GM23338 (cell line): ENCODE measurements around the gene IGSF8. TPM values are rescaled to one million over a fixed set of nuclear protein-coding genes. Genes with fewer than 3 reads are reported as not detected.

Experiments used
- ATAC-seq: fragments of 200-7000 bp; cut with Tn5 transposase; 3 replicates; pipeline ENCODE4 v1.9.1; 2020
- DNase-seq: peaks from one replicate; pipeline ENCODE4 v3.0.0-alpha.2; 2015; ENCODE audit warnings: low spot score
- H2AFZ ChIP-seq: fragments of 200-600 bp; sonication (generic); 2 replicates; pipeline ENCODE4 v1.8.0; 2016; ENCODE audit warnings: antibody characterized with exemption, mild to moderate bottlenecking, moderate library complexity
- H3F3A ChIP-seq: fragments of 200-600 bp; sonication (generic); replicated peaks from 2 replicates; pipeline ENCODE4 v1.8.0; 2017; ENCODE audit warnings: antibody characterized with exemption, mixed run types, low read depth
- H3K27ac ChIP-seq: fragments of 200-600 bp; sonication (generic); 2 replicates; pipeline ENCODE4 v1.6.1; 2016; ENCODE audit warnings: low read depth
- H3K27me3 ChIP-seq: fragments of 200-600 bp; sonication (generic); 2 replicates; pipeline ENCODE4 v1.8.0; 2016; ENCODE audit warnings: mild to moderate bottlenecking, mixed run types, moderate library complexity; ENCODE audit not compliant: insufficient read depth
- H3K36me3 ChIP-seq: fragments of 200-600 bp; sonication (generic); 2 replicates; pipeline ENCODE4 v1.8.0; 2016; ENCODE audit warnings: mild to moderate bottlenecking; ENCODE audit not compliant: insufficient read depth
- H3K4me1 ChIP-seq: fragments of 200-600 bp; sonication (generic); 2 replicates; pipeline ENCODE4 v1.8.0; 2016; ENCODE audit warnings: mild to moderate bottlenecking, moderate library complexity; ENCODE audit not compliant: insufficient read depth
- H3K4me2 ChIP-seq: fragments of 200-600 bp; sonication (generic); 2 replicates; pipeline ENCODE4 v1.7.1; 2017; ENCODE audit warnings: mixed run types
- H3K4me3 ChIP-seq: fragments of 200-600 bp; sonication (generic); 2 replicates; pipeline ENCODE4 v1.6.1; 2016; ENCODE audit warnings: mixed run types
- H3K79me2 ChIP-seq: fragments of 200-600 bp; sonication (generic); replicated peaks from 2 replicates; pipeline ENCODE4 v1.8.0; 2017; ENCODE audit warnings: mild to moderate bottlenecking; ENCODE audit not compliant: insufficient read depth
- H3K9me2 ChIP-seq: fragments of 200-600 bp; sonication (generic); 2 replicates; pipeline ENCODE4 v1.8.0; 2017; ENCODE audit not compliant: insufficient read depth
- H4K20me1 ChIP-seq: fragments of 200-600 bp; sonication (generic); replicated peaks from 2 replicates; pipeline ENCODE4 v1.8.0; 2017; ENCODE audit warnings: mild to moderate bottlenecking; ENCODE audit not compliant: insufficient read depth
- H3K27ac Mint-ChIP-seq: 2 replicates; pipeline ENCODE4 v1.8.0; 2020; ENCODE audit warnings: inconsistent platforms, mild to moderate bottlenecking, moderate library complexity, mixed read lengths
- H3K27me3 Mint-ChIP-seq: 3 replicates; pipeline ENCODE4 v1.8.0; 2022; ENCODE audit warnings: low read depth, mild to moderate bottlenecking, moderate library complexity, mixed read lengths, inconsistent platforms; ENCODE audit not compliant: insufficient read depth, poor library complexity
- H3K36me3 Mint-ChIP-seq: 3 replicates; pipeline ENCODE4 v1.8.0; 2021; ENCODE audit warnings: low read depth, mild to moderate bottlenecking, inconsistent platforms, moderate library complexity, mixed read lengths
- H3K4me1 Mint-ChIP-seq: 3 replicates; pipeline ENCODE4 v1.8.0; 2020; ENCODE audit warnings: mild to moderate bottlenecking, inconsistent platforms, mixed read lengths
- H3K4me3 Mint-ChIP-seq: 3 replicates; pipeline ENCODE4 v1.8.0; 2021; ENCODE audit warnings: moderate library complexity, mild to moderate bottlenecking, inconsistent platforms, mixed read lengths
- H3K9me3 Mint-ChIP-seq: 3 replicates; pipeline ENCODE4 v1.8.0; 2020; ENCODE audit warnings: moderate library complexity, mild to moderate bottlenecking, inconsistent platforms, mixed read lengths
- CREB1 ChIP-seq: fragments of 250-450 bp; sonication (Bioruptor Pico); IDR thresholded peaks from 2 replicates; pipeline ENCODE4 v1.5.0; 2020; ENCODE audit warnings: low read depth, mild to moderate bottlenecking, moderate library complexity
- ETS1 ChIP-seq: IDR thresholded peaks from 2 replicates; pipeline ENCODE4 v1.6.1; 2016; ENCODE audit warnings: antibody characterized with exemption
- EZH2 ChIP-seq: fragments of 200-600 bp; sonication (generic); IDR thresholded peaks from one replicate; pipeline ENCODE4 v1.8.0; 2017; ENCODE audit warnings: antibody characterized with exemption, mild to moderate bottlenecking, low read depth; ENCODE audit not compliant: unreplicated experiment
- EZH2phosphoT487 ChIP-seq: fragments of 200-600 bp; sonication (generic); IDR thresholded peaks from one replicate; pipeline ENCODE4 v1.8.1; 2018; ENCODE audit warnings: antibody characterized with exemption; ENCODE audit not compliant: unreplicated experiment
- JUNB ChIP-seq: IDR thresholded peaks from one replicate; pipeline ENCODE4 v1.6.1; 2016; ENCODE audit warnings: antibody characterized with exemption; ENCODE audit not compliant: unreplicated experiment
- NANOG ChIP-seq: IDR thresholded peaks from 2 replicates; pipeline ENCODE4 v1.6.1; 2016; ENCODE audit warnings: antibody characterized with exemption, borderline replicate concordance
- REST ChIP-seq: IDR thresholded peaks from one replicate; pipeline ENCODE4 v1.6.1; 2018; ENCODE audit warnings: antibody characterized with exemption; ENCODE audit not compliant: unreplicated experiment
- STAT1 ChIP-seq: IDR thresholded peaks from one replicate; pipeline ENCODE4 v1.6.1; 2016; ENCODE audit warnings: antibody characterized with exemption; ENCODE audit not compliant: unreplicated experiment
- ZNF114 ChIP-seq: fragments of 250-450 bp; sonication (Bioruptor Pico); IDR thresholded peaks from 2 replicates; pipeline ENCODE4 v1.5.0; 2020; ENCODE audit warnings: mild to moderate bottlenecking, moderate library complexity
- ZNF331 ChIP-seq: fragments of 250-450 bp; sonication (Bioruptor Pico); IDR thresholded peaks from 2 replicates; pipeline ENCODE4 v1.5.0; 2020; ENCODE audit warnings: low read depth, mild to moderate bottlenecking, moderate library complexity
- polyA plus RNA-seq: library from polyadenylated mRNA; unstranded; fragments of >200 nt; fragmentation: Nextera tagmentation; extraction: Ambion mirVana; gene quantifications from 2 replicates; pipeline ENCODE4 v1.2.1, GENCODE V29; 2016
- total RNA-seq: library from RNA; depleted of rRNA; stranded (reverse); fragments of >200 nt; shearing (Covaris generic); gene quantifications from 2 replicates; pipeline ENCODE4 v1.2.3, GENCODE V29; 2014

The IGSF8 gene
- total and polyA plus RNA-seq, 2 experiments from 2014 or later: 38.4 to 120 TPM

- TF ChIP-seq ETS1 (no peak), JUNB (no peak), ZNF331 (no peak), STAT1 (no peak), ZNF114 (CRISPR knock-in tag) (no peak), EZH2 (no peak), CREB1 (CRISPR knock-in tag) (0 out of 2 replicates have a peak, but pooled peaks have one; percentile 23), EZH2phosphoT487 (no peak), REST (no peak)
Measured at GRCh38 chr1:160078512-160079195, 19.8 kb downstream of the IGSF8 start (continued).

GRCh38 chr1:160077486-160077885, 20.9 kb downstream of the IGSF8 start:
- peak overlapping the region; percentile 23; the same call in 1 of the 2 replicates for H2AFZ ChIP-seq
- ATAC-seq (no peak), DNase-seq (no peak)
- no peaks in the 10 kb centered on the region for H3K4me1 ChIP-seq
- H3K4me3 Mint-ChIP-seq: no peak overlapping the region
- no peak overlapping the region for H3K4me3 ChIP-seq
- H3K4me2 ChIP-seq: no peak overlapping the region
- TF ChIP-seq NANOG: no peak
- no peaks in the 10 kb centered on the region for H4K20me1 ChIP-seq
- H3F3A ChIP-seq: 0 out of 2 replicates have a peak, but pooled peaks cover 2% of the 10 kb centered on the region
- H3K9me3 Mint-ChIP-seq: no peaks in the 10 kb centered on the region
- no peaks in the 10 kb centered on the region for H3K36me3 Mint-ChIP-seq
- H3K36me3 ChIP-seq: no peaks in the 10 kb centered on the region
- H3K27ac ChIP-seq: no peak overlapping the region
- H3K9me2 ChIP-seq: no peaks in the 10 kb centered on the region
- no peaks in the 10 kb centered on the region for H3K79me2 ChIP-seq
- no peaks in the 10 kb centered on the region; the same call in 2 of the 3 replicates for H3K4me1 Mint-ChIP-seq
- H3K27ac Mint-ChIP-seq: no peak overlapping the region
- H3K27me3 ChIP-seq: peaks cover 46% of the 10 kb centered on the region
- H3K27me3 Mint-ChIP-seq: peaks cover 10% of the 10 kb centered on the region
